Jurkat, Clone E6-1 (cell line): Measurements from ENCODE around the gene LRMDA.

Experiments
- DNase-seq: peaks from one replicate; pipeline ENCODE4 v3.0.0-alpha.2; 2011; ENCODE audit warnings: low read depth, low spot score
- H3K4me3 ChIP-seq: 2 replicates; pipeline ENCODE4 v1.5.1; 2011; ENCODE audit warnings: mild to moderate bottlenecking, low read length, control low read depth, moderate library complexity

Gene LRMDA

GRCh38 chr10:75638752-75639151 lies 207.3 kb downstream of the LRMDA start:
- H3K4me3 ChIP-seq = no peak overlapping the region
- DNase-seq = no peak

- DNase-seq = no peak
- H3K4me3 ChIP-seq = no peak overlapping the region
Measured at GRCh38 chr10:75639736-75640135, 208.3 kb downstream of the LRMDA start.

DNA sequence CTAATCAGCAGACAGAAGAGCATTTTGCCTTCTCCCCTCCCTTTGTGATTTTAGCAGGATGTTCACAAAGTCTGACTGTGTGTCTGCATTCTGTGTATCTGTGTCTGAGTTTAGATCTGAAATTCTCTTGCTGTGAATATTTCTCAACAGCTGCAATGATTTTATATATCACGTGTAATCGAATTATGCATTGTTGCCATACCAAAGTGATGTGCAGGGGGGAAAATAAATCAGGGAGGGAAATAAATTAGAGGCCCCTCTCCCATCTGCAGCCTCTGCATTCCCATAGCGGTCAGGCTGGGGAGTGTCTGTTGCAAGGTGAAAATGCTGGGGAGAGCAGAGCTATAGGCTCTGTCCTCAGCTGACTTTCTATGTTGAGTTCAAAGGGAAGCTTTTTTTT lies 209.0 kb downstream of the LRMDA start:
- H3K4me3 ChIP-seq = no peak overlapping the region
- no peak for DNase-seq

DNA sequence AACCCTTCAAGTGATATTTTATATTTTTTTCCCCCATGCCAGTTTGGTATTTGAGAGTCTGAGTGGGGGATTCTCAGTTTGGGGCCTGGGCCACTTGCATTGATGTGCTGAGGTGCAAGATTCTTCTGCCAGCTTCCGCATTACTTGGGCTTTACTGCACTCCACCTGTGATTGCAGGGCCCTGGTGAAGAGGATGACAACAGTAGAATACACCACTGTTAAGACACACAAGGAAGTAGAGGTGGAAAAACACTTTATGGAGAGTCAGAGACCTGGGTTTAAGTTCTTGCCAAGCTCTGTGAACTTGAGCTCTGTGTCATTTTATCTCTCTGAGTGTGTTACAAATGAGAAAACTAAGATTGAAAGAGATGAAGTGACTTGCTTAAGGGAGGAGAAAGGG lies 209.4 kb downstream of the LRMDA start:
- DNase-seq = no peak
- H3K4me3 ChIP-seq = no peak overlapping the region

- H3K4me3 ChIP-seq = no peak overlapping the region
- no peak for DNase-seq
Measured at GRCh38 chr10:75643405-75643804, 212.0 kb downstream of the LRMDA start.

DNA sequence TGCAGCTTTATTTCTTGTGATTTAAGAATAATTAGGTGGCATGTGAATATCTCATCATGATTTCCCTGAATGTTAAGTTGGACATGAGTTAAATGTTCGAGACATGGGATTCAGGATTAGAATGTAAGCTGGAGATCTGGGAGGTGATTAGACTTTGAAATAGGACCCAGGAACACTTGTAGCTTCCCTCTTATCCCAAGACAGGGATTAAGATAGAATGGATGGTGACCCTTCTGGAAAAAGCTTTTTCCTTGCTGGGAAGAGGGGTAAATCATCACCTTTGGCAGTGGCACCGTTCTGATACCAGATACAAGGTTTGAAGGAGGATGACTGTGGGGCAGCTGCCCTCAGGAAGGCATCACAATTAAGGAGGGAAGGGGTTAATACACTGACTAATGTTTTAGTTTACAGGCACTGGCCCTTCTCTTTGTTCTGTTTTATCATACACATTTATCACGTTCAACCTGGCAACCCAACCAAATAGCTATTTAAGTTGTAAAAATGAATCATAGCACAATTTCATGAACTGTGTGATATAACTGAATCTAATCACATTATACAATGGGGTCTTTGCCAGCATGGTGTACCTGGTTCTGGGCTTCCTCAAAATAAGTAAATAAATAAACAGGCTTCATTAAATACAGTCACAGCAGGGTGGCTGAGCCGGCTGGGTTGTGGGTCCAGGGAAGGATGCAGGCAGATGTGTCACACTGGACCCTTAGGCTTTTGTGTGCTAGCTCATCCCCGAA lies 212.7 kb downstream of the LRMDA start:
- no peak for DNase-seq
- H3K4me3 ChIP-seq = no peak overlapping the region

DNA sequence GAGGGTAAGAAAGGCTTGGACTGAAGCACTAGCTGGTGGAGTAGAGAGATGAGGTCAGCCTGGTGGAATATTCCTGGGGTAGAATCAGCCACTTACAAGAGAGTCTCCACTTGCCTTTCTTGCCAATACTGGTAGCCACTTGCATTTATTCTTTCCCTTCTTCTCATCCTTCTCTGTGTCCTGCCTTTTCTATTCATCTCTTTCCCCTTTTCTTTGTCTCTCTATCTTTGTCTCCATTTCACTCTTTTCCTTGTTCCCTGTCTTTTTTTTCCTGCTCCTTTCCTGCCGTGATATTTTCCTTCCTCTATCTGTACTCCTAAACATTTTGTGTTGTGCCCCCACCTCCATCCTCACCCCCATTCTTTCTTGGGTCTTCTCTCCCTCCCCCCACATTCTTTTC lies 214.3 kb downstream of the LRMDA start:
- no peak for DNase-seq
- H3K4me3 ChIP-seq = no peak overlapping the region

GRCh38 chr10:75646218-75646915 lies 214.9 kb downstream of the LRMDA start:
- no peak for DNase-seq
- H3K4me3 ChIP-seq = no peak overlapping the region

DNA sequence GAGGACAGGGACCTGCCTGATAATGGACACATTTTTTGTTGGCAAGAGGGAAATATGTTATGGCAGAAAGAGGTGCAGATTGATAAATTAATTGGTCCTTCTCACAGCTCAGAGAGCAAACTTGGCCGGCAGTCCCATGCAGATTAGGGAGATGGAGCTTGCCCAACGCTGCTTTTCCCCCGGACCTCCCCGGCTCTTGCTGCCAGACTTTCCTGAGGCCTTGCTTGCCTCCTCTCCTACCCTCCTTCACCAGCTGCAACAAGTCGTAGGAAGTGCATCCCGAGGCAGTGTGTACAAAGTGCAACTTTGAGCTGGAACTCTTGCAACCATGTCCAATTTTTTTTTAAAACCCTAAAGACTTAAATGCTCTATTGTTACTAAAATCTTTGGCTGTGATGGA lies 215.5 kb downstream of the LRMDA start:
- H3K4me3 ChIP-seq = no peak overlapping the region
- DNase-seq = no peak

DNA sequence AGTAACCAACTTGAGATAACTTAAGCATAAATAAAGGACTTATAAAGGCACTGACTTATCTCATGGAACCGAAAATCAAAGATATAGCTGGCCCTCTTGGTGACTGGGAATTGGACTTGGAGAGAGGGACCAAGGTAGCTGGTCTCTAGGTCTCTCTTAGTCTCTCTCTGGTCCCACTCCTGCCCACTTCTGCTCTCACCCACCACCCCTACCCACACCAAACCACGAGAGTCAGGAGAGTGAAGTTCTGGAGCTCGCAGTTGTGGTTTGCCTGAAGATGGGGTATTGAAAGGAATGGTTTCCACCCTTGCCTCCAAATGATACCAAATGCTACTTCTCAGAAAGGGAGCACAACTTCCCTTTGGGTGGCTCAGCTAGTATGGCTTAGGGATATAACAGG lies 216.3 kb downstream of the LRMDA start:
- no peak overlapping the region for H3K4me3 ChIP-seq
- DNase-seq = no peak

DNA sequence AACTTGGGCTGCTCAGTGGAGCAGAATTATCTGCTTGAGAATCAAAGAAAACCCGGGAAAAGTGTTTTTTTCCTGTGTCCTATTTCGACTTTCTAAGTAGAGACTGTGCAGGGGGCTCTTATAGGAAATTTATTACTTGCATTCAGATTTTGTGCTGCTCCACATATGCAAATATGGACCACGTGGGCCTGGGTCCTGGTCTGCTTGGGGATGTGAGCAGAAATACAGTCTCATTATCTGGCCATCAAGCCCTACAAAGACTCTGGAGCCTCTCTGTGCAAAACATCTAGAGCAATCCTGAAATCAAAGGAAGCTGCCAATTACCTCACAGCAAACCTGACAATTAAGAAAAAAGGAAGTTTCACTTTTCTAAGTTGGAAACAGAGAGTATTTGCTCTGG lies 216.9 kb downstream of the LRMDA start:
- no peak overlapping the region for H3K4me3 ChIP-seq
- DNase-seq = no peak

DNA sequence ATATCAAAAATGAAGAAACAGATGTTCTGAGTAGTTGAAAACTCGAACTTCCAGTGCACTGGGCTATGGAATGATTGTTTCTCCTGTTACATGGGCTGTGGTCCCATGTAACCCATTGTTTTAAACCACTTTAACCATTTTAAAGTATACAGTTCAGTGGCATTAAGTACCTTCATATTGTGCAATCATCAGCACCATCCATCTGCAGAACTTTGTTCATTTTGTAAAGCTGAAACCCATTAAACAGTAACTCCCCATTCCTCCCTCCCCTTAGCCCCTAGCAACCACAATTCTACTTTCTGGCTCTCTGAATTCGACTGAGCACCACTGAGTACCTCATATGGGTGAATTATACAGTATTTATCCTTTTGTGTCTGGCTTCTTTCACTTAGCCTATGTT lies 217.4 kb downstream of the LRMDA start:
- DNase-seq = no peak
- H3K4me3 ChIP-seq = no peak overlapping the region

GRCh38 chr10:75649466-75649865 lies 218.0 kb downstream of the LRMDA start:
- DNase-seq = no peak

GRCh38 chr10:75650648-75651047 lies 219.2 kb downstream of the LRMDA start:
- H3K4me3 ChIP-seq = no peak overlapping the region
- no peak for DNase-seq

More at GRCh38 chr10:75649466-75649865, 218.0 kb downstream of the LRMDA start:
- H3K4me3 ChIP-seq = no peak overlapping the region

GRCh38 chr10:75651417-75651816 lies 220.0 kb downstream of the LRMDA start:
- no peak overlapping the region for H3K4me3 ChIP-seq
- DNase-seq = no peak

DNA sequence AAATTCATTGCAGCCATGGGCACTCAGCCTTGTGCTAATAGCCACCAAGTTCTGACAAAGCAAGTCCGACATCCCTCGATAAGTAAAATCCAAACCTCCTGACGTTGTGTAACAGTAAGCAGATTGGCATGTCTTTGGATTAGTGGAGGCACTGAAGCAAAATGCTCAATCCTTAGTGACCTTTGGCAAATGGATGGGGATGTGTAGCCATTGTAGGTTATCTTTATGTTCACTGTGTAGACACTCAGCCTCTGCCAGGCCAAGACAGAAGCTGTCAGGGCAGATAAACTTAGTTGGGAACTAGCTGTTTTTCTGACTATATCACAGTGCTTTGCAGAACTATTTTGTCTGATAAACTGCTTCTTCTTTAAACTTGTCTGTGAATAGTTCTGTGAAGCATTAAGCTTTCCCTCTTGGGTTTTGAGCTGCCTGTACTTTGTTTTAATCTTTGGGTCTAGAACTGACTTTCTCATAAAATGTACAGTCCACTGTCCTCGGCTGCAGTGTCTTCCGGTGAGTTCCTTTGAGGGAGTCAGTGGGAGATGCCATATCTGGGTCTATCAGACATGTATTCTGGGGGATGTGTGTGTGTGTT lies 220.8 kb downstream of the LRMDA start:
- no peak for DNase-seq
- no peak overlapping the region for H3K4me3 ChIP-seq

GRCh38 chr10:75653761-75654160 lies 222.3 kb downstream of the LRMDA start:
- H3K4me3 ChIP-seq = no peak overlapping the region

GRCh38 chr10:75654171-75654771 lies 222.8 kb downstream of the LRMDA start:
- DNase-seq = no peak
- H3K4me3 ChIP-seq = no peak overlapping the region

More at GRCh38 chr10:75653761-75654160, 222.3 kb downstream of the LRMDA start:
- no peak for DNase-seq

DNA sequence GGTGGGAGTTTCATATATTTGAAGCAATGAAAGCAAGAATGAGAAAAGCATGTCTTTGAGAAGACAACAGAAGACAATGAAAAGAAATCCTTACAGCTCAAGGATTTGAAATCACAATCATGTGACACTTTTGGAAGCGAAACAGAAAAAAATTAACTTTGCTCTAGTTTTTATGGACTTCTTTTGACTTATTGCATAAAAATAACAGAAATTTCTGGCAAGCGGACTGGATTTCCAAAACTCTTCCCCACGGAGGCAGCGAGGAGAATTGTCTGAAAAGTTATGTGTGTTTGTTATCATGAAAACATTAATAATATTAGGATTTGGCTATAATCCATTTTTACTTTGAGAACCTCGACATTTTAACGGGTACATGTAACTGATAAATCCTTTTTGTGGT lies 223.3 kb downstream of the LRMDA start:
- no peak for DNase-seq
- no peak overlapping the region for H3K4me3 ChIP-seq
